Pancreas (tissue), 10 donors: ENCODE measurements around the gene SH3GLB2. TPM values are rescaled to one million over a fixed set of nuclear protein-coding genes. Genes with fewer than 3 reads are reported as not detected.
A peak's percentile ranks its signal among the peaks of the same experiment; 100 is the strongest.

Experiments used
- ATAC-seq, 4 donors: fragments of 200-7000 bp; cut with Tn5 transposase; one replicate each; pipeline versions ENCODE4 v1.8.0 to v1.9.1; 2020; ENCODE audit warnings: mild to moderate bottlenecking in 4 of 4, moderate library complexity in 4 of 4
- DNase-seq, 6 donors: peaks; one replicate each; pipeline ENCODE4 v3.0.0-alpha.2; 2020
- FAIRE-seq: peaks from 2 replicates; lab custom pipeline; 2012; peaks lifted over from hg19 to GRCh38; lab: Jason Lieb, UNC
- H3K27ac ChIP-seq, 4 donors: fragments of 200-600 bp; sonication (generic); 1 replicate in 3 of 4; 2 replicates in 1 of 4; pipeline versions ENCODE4 v1.5.0 to v1.8.0; 2020
- H3K27me3 ChIP-seq, 4 donors: fragments of 200-600 bp; one replicate each; pipeline ENCODE4 v1.8.0; 2021
- H3K36me3 ChIP-seq, 3 donors: fragments of 200-600 bp; sonication (generic) in 1 of 3; one replicate each; pipeline versions ENCODE4 v1.5.0 to v1.8.0; 2020 to 2021
- H3K4me1 ChIP-seq, 3 donors: fragments of 200-600 bp; one replicate each; pipeline ENCODE4 v1.8.0; 2021
- H3K4me3 ChIP-seq, 4 donors: fragments of 200-600 bp; sonication (generic) in 2 of 4; one replicate each; pipeline versions ENCODE4 v1.5.0 to v1.8.0; 2020 to 2021
- H3K9me3 ChIP-seq, 4 donors: fragments of 200-600 bp; one replicate each; pipeline ENCODE4 v1.8.0; 2021
- WGBS, 2 donors: extraction: QIAGEN DNeasy Blood & Tissue Kit; methylation state at CpG; one replicate each; pipeline ENCODE4 v1.1.7; 2013; 5-methylcytosine and 5-hydroxymethylcytosine counted together
- intact Hi-C, 3 donors: fragments of 100-400 bp; cut with DNase I; formaldehyde crosslinking; loops; one replicate each; pipeline versions ENCODE4 v1.11.1 to v1.14.2; 2022
- polyA plus RNA-seq, 2 donors: library from polyadenylated mRNA; stranded (reverse); fragments of 200-250 nt; gene quantifications; one replicate each; pipeline ENCODE4 v1.2.3, GENCODE V29; 2013
- total RNA-seq, 6 donors: library from RNA; stranded (reverse); fragmentation: NEBNext Ultra II Directional in 4 of 6; extraction: Animal tissue kit (Norgen Biotek cat#: 25700) in 4 of 6; gene quantifications; one replicate each; pipeline versions ENCODE4 v1.2.1 to v1.2.4, GENCODE V29; 2021 to 2023
- TF ChIP-seq, protein P1 (sequence below), 4 donors: fragments of 200-600 bp; sonication (generic) in 3 of 4; IDR thresholded peaks; one replicate each; pipeline versions ENCODE4 v1.5.0 to v1.8.0; 2021; ENCODE audit warnings: antibody characterized with exemption in 4 of 4
- donor health status: healthy with polysubstance abuse.
- donor health status: DM: no; HTN: no; CAD: no; lungs with moderate emphysema.
- donor health status: DM: no; HTN: no; CAD: no.
- donor health status: control.
- donor health status: control.
- donor health status: Bipolar disorder and iron deficiency.
- donor health status: DM: yes; HTN: yes; CAD: no.
- donor health status: DM: no; HTN: no; CAD: no.
- donor health status: DM: no; HTN: no; CAD: no.
- donor health status: DM: yes; HTN: yes; CAD: no.

The SH3GLB2 gene
- total and polyA plus RNA-seq, 8 donors: 46.6 to 201 (median 74.9) TPM

DNA sequence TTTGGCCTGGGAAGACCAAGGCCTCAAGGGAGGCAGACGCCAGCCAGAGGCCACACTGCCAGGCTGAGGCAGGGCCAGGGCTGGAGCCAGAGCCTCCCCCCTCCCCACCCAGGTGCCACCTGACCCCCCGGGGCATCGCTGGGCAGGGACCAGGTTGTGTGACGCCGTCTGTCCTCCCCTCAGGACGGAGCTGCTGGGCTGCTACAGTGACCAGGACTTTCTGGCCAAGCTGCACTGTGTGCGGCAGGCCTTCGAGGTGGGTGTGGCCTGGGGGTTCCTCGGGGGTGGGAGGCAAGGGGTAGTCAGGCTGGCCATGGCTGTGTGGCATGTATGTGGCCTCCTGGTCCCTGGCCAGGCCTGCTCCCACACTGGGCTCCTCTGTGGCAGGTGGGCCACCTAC is 34.9 kb upstream of the SH3GLB2 start:
- no peak for ATAC-seq
- WGBS, 2 donors: 92 to 94% methylated on average over 9 of the region's 9 CpGs
- peak in 1 of 6 donors; percentile 55 for DNase-seq

DNA sequence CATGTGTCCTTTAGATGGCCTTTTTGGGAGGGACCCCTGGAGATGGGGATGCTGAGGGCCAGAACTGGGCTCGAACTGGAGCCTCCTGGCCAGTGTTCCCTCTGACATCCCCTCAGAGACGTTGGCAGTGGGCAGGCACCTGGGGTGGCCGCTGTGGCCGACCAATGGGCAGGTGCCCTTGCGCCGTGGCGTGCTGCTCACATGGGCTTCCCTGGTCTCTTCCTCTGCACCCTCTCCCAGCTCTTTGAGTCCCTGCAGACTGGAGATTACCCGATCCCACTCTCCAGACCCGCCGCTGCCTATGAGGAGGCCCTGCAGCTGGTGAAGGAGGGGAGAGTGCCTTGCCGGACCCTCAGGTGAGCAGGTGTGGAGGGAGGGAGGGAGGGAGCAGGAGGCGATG is 32.9 kb upstream of the SH3GLB2 start:
- DNase-seq: peak in 1 of 6 donors; percentile 46
- FAIRE-seq: no peak
- no peak for ATAC-seq
- H3K4me3 ChIP-seq: no peak overlapping the region
- H3K36me3 ChIP-seq: peaks cover 0 to 6% (median 5%) of the 10 kb centered on the region in 3 donors
- H3K4me1 ChIP-seq: no peaks in the 10 kb centered on the region
- H3K27ac ChIP-seq: no peak overlapping the region
- H3K9me3 ChIP-seq: no peaks in the 10 kb centered on the region
- no peaks in the 10 kb centered on the region for H3K27me3 ChIP-seq
- TF ChIP-seq, protein P1, sequence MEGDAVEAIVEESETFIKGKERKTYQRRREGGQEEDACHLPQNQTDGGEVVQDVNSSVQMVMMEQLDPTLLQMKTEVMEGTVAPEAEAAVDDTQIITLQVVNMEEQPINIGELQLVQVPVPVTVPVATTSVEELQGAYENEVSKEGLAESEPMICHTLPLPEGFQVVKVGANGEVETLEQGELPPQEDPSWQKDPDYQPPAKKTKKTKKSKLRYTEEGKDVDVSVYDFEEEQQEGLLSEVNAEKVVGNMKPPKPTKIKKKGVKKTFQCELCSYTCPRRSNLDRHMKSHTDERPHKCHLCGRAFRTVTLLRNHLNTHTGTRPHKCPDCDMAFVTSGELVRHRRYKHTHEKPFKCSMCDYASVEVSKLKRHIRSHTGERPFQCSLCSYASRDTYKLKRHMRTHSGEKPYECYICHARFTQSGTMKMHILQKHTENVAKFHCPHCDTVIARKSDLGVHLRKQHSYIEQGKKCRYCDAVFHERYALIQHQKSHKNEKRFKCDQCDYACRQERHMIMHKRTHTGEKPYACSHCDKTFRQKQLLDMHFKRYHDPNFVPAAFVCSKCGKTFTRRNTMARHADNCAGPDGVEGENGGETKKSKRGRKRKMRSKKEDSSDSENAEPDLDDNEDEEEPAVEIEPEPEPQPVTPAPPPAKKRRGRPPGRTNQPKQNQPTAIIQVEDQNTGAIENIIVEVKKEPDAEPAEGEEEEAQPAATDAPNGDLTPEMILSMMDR (IDR thresholded peaks at IDR 0.05): no peak
- WGBS, 2 donors: 94 to 97% methylated on average over 10 to 12 of the region's 12 CpGs
- intact Hi-C loops: no loop called here

More for the DNA sequence above, 34.9 kb upstream of the SH3GLB2 start:
- no peak for FAIRE-seq
- no peak overlapping the region for H3K4me3 ChIP-seq
- no peaks in the 10 kb centered on the region for H3K4me1 ChIP-seq
- no peak overlapping the region for H3K27ac ChIP-seq
- intact Hi-C loops: no loop called here
- H3K9me3 ChIP-seq: no peaks in the 10 kb centered on the region
- TF ChIP-seq, protein P1 (IDR thresholded peaks at IDR 0.05): no peak
- peaks cover 0 to 6% (median 5%) of the 10 kb centered on the region in 3 donors for H3K36me3 ChIP-seq
- no peaks in the 10 kb centered on the region for H3K27me3 ChIP-seq

- 93 to 94% methylated on average over 37 of the region's 37 CpGs for WGBS, 2 donors
- DNase-seq (peak in 1 of 6 donors; percentile 50), ATAC-seq (no peak), FAIRE-seq (no peak)
- Histone ChIP-seq H3K27me3 (no peaks in the 10 kb centered on the region), H3K9me3 (no peaks in the 10 kb centered on the region), H3K36me3 (peaks cover 0 to 6% (median 5%) of the 10 kb centered on the region in 3 donors), H3K4me1 (no peaks in the 10 kb centered on the region), H3K27ac (no peak overlapping the region), H3K4me3 (no peak overlapping the region)
- intact Hi-C loops: no loop called here
- TF ChIP-seq, protein P1 (IDR thresholded peaks at IDR 0.05): no peak
These were observed 32.0 kb upstream of the SH3GLB2 start for GRCh38 chr9:129059796-129060785.

DNA sequence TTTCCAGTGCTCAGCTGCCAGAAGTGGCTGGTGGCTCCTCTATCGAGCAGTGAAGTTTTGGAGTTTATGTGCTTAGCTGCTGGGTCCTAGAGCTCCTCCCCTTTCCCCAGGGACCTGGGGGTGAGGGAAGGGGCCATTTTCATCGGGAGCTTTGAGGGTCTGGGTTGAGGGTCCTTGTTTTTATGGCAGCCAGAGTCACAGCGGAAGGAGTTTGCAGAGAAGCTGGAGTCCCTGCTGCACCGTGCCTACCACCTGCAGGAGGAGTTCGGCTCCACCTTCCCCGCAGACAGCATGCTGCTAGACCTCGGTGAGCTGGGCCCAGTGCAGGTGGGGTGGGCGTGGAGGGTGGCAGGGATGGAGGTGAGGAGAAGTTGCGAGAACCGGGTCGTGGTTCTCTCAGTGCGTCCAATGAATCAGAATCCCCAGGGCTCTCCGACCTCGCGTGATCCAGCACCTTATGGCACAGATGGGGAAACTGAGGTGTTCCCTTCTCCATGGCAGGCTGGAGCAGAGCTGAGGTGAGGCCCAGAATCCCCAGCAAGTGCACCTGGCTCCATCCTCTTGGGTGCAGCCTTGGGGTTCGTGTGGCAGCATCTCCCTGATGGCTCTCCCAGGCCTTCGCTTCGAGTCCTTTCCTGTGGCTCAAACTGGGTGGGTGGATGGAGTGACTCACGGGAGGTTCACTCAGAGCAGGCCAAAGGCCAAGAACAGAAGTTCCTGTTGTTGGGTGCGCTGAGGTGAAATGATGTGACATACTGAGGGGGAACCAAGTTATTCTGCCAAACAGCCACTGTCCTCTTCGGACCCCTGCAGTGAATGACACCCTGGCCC is 31.0 kb upstream of the SH3GLB2 start:
- TF ChIP-seq, protein P1 (IDR thresholded peaks at IDR 0.05): no peak
- Histone ChIP-seq H3K27ac (no peak overlapping the region), H3K9me3 (no peaks in the 10 kb centered on the region), H3K27me3 (no peaks in the 10 kb centered on the region), H3K4me3 (no peak overlapping the region), H3K4me1 (no peaks in the 10 kb centered on the region), H3K36me3 (peaks cover 0 to 6% (median 5%) of the 10 kb centered on the region in 3 donors)
- ATAC-seq (no peak), DNase-seq (peak in 1 of 6 donors; percentile 60), FAIRE-seq (no peak)
- intact Hi-C loops: no loop called here
- whole genome bisulfite sequencing, 2 donors: 88 to 92% methylated on average over 21 of the region's 21 CpGs
